OCI-LY1 (cell line): ENCODE results near the gene SNPH.

Experiments used
- H2AFZ ChIP-seq: fragments of 200-600 bp; sonication (generic), shearing (Covaris generic); 2 replicates; pipeline ENCODE4 v1.6.0; 2014; ENCODE audit warnings: antibody characterized with exemption, mild to moderate bottlenecking, low read length
- H3F3A ChIP-seq: fragments of 200-600 bp; sonication (generic), shearing (Covaris generic); 2 replicates; pipeline ENCODE4 v1.6.0; 2014; ENCODE audit warnings: mild to moderate bottlenecking, antibody characterized with exemption, low read length, moderate library complexity; ENCODE audit not compliant: insufficient read depth
- H3K27ac ChIP-seq: fragments of 200-600 bp; sonication (generic); 2 replicates; pipeline ENCODE4 v1.5.1; 2014; ENCODE audit warnings: low read length, mixed run types, mild to moderate bottlenecking, low read depth; ENCODE audit not compliant: poor library complexity, severe bottlenecking
- H3K27me3 ChIP-seq: fragments of 200-600 bp; sonication (generic); 2 replicates; pipeline ENCODE4 v1.6.0; 2014; ENCODE audit warnings: antibody characterized with exemption, mild to moderate bottlenecking, low read length, moderate library complexity; ENCODE audit not compliant: insufficient read depth
- H3K36me3 ChIP-seq: fragments of 200-600 bp; sonication (generic); 2 replicates; pipeline ENCODE4 v1.6.1; 2014; ENCODE audit warnings: mild to moderate bottlenecking, antibody characterized with exemption, low read length, moderate library complexity, mixed read lengths; ENCODE audit not compliant: insufficient read depth
- H3K4me1 ChIP-seq: fragments of 200-600 bp; sonication (generic); 2 replicates; pipeline ENCODE4 v1.5.1; 2014; ENCODE audit warnings: mild to moderate bottlenecking, low read length, moderate library complexity; ENCODE audit not compliant: insufficient read depth, severe bottlenecking
- H3K4me2 ChIP-seq: fragments of 200-600 bp; sonication (generic), shearing (Covaris generic); 2 replicates; pipeline ENCODE4 v1.6.1; 2014; ENCODE audit warnings: low read length
- H3K4me3 ChIP-seq: fragments of 200-600 bp; sonication (generic); 2 replicates; pipeline ENCODE4 v1.5.1; 2014; ENCODE audit warnings: low read length, low read depth, mild to moderate bottlenecking, mixed read lengths; ENCODE audit not compliant: poor library complexity, severe bottlenecking
- H3K79me2 ChIP-seq: fragments of 200-600 bp; shearing (Covaris generic); 2 replicates; pipeline ENCODE4 v1.6.1; 2016; ENCODE audit warnings: mixed run types, low read length, mixed read lengths; ENCODE audit not compliant: insufficient read depth
- H3K9ac ChIP-seq: fragments of 200-600 bp; sonication (generic), shearing (Covaris generic); 2 replicates; pipeline ENCODE4 v1.6.1; 2014; ENCODE audit warnings: mild to moderate bottlenecking, low read length, mixed read lengths
- H3K9me2 ChIP-seq: fragments of 200-600 bp; sonication (generic), shearing (Covaris generic); 2 replicates; pipeline ENCODE4 v1.6.1; 2014; ENCODE audit warnings: low read depth, mild to moderate bottlenecking, low read length, mixed read lengths
- H3K9me3 ChIP-seq: fragments of 200-600 bp; shearing (Covaris generic); 2 replicates; pipeline ENCODE4 v1.6.1; 2014; ENCODE audit warnings: low read length, mixed read lengths
- H4K20me1 ChIP-seq: fragments of 200-600 bp; sonication (generic), shearing (Covaris generic); 2 replicates; pipeline ENCODE4 v1.6.0; 2016; ENCODE audit warnings: mild to moderate bottlenecking, low read length; ENCODE audit not compliant: insufficient read depth
- EZH2 ChIP-seq: fragments of 200-600 bp; sonication (generic), shearing (Covaris generic); IDR thresholded peaks from 2 replicates; pipeline ENCODE4 v1.8.0; 2017; ENCODE audit warnings: borderline replicate concordance, mixed run types, mild to moderate bottlenecking, antibody characterized with exemption, low read length, moderate library complexity, mixed read lengths
- TF ChIP-seq, protein P1 (sequence below): fragments of 200-600 bp; sonication (generic), shearing (Covaris generic); IDR thresholded peaks from 2 replicates; pipeline ENCODE4 v1.5.1; 2017; ENCODE audit warnings: mild to moderate bottlenecking, antibody characterized with exemption, low read length, moderate library complexity, mixed read lengths

The SNPH gene

DNA sequence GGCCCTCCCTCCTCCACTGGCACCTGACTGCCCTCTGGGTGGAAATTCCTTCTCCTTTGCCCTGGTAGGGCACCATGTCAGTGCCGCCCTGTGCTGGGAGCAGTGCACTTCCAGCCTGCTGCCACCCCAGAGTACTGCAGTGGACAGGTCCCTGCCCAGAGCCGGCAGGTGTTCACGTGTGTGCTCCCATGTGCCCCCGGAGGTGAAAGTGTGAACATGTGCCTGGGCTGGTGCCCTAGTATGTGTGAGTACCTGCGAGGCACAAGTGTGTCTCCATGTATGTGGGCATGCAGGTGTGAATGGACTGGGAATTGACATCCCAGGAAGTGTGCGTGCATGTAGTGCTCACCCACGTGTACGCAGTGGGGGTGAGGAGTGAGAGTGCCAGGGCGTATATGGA, 33.4 kb downstream of the SNPH start:
- Histone ChIP-seq H3K4me2 (no peak overlapping the region), H3K36me3 (no peaks in the 10 kb centered on the region), H3K79me2 (no peaks in the 10 kb centered on the region), H3K27me3 (no peaks in the 10 kb centered on the region), H4K20me1 (no peaks in the 10 kb centered on the region), H3K9me2 (no peaks in the 10 kb centered on the region), H3K4me3 (no peak overlapping the region), H3K4me1 (no peaks in the 10 kb centered on the region), H3K27ac (no peak overlapping the region), H3F3A (no peaks in the 10 kb centered on the region), H2AFZ (no peak overlapping the region), H3K9me3 (no peaks in the 10 kb centered on the region), H3K9ac (no peak overlapping the region)
- TF ChIP-seq EZH2 = no peak
- TF ChIP-seq, protein P1, sequence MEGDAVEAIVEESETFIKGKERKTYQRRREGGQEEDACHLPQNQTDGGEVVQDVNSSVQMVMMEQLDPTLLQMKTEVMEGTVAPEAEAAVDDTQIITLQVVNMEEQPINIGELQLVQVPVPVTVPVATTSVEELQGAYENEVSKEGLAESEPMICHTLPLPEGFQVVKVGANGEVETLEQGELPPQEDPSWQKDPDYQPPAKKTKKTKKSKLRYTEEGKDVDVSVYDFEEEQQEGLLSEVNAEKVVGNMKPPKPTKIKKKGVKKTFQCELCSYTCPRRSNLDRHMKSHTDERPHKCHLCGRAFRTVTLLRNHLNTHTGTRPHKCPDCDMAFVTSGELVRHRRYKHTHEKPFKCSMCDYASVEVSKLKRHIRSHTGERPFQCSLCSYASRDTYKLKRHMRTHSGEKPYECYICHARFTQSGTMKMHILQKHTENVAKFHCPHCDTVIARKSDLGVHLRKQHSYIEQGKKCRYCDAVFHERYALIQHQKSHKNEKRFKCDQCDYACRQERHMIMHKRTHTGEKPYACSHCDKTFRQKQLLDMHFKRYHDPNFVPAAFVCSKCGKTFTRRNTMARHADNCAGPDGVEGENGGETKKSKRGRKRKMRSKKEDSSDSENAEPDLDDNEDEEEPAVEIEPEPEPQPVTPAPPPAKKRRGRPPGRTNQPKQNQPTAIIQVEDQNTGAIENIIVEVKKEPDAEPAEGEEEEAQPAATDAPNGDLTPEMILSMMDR = peak; percentile 31; the same call in 1 of the 2 replicates

DNA sequence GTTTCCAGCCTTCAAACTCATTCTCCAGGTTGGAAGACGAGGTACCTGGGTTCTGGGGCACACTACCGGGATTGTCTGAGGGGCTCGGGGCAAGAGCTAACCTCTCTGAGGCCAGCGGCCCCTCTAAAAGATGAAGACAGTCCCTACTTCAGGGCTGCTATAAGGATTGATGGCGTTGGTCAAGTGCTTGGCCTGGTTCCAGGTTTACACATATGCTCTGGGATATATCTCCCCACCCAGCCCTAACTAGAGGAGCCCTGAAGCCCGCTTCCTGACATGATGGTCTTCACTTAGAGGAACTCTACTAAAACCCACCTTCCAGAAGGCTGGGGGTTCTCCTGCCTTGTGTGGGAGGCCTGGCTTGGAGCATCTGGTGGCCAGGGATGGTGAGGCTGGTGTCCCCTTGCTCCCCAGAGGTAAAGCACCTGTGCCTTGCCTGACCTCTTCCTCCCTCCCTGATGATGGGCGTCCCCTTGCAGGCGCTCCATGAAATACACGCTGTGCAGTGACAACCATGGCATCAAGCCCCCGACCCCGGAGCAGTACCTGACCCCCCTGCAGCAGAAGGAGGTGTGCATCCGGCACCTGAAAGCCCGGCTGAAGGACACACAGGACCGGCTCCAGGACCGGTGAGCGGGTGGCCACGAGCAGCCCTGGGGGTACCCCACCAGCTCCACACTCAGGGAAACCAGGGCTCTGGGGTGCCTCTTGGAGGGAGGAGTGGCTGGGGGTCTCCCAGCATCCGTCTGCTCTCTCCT, 34.2 kb downstream of the SNPH start:
- no peaks in the 10 kb centered on the region for H3K79me2 ChIP-seq
- no peaks in the 10 kb centered on the region for H3K36me3 ChIP-seq
- no peak overlapping the region for H2AFZ ChIP-seq
- TF ChIP-seq, protein P1 = no peak
- TF ChIP-seq EZH2 = no peak
- H3F3A ChIP-seq = no peaks in the 10 kb centered on the region
- H3K27ac ChIP-seq = no peak overlapping the region
- H3K27me3 ChIP-seq = no peaks in the 10 kb centered on the region
- H3K9me2 ChIP-seq = no peaks in the 10 kb centered on the region
- no peak overlapping the region for H3K9ac ChIP-seq
- H3K4me1 ChIP-seq = no peaks in the 10 kb centered on the region
- H3K4me2 ChIP-seq = no peak overlapping the region
- no peaks in the 10 kb centered on the region for H3K9me3 ChIP-seq
- H4K20me1 ChIP-seq = no peaks in the 10 kb centered on the region
- H3K4me3 ChIP-seq = no peak overlapping the region

DNA sequence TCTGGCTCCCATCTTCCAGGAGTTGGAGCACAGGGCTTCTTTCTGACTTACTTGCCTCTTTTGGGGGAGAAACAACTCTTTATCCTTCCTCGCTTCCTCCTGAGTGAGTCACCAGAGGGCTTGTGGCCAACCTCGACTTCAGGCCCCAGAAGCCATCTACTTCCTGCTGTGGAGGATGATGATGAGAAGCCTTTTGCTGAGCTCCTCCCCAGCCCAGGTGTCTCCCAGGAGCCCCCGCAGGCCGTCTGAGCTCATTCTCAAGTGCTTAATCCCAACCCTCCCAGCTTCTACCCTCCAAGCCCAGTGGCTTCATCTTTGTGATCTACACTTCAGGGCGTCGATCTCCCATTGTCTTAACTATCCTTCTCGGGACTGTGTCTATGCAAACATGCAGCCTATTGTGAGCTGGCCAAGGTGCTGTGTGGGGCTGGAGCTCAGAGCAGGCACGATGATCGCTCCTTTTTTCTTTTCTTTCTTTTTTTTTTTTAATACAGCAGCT, 35.0 kb downstream of the SNPH start:
- H3K9ac ChIP-seq = no peak overlapping the region
- no peak overlapping the region for H3K4me3 ChIP-seq
- no peak overlapping the region for H2AFZ ChIP-seq
- no peaks in the 10 kb centered on the region for H3K4me1 ChIP-seq
- no peak overlapping the region for H3K27ac ChIP-seq
- H3K9me3 ChIP-seq = no peaks in the 10 kb centered on the region
- H3F3A ChIP-seq = no peaks in the 10 kb centered on the region
- TF ChIP-seq EZH2 = no peak
- TF ChIP-seq, protein P1 = no peak
- no peaks in the 10 kb centered on the region for H3K36me3 ChIP-seq
- no peak overlapping the region for H3K4me2 ChIP-seq
- H3K27me3 ChIP-seq = no peaks in the 10 kb centered on the region
- H3K9me2 ChIP-seq = no peaks in the 10 kb centered on the region
- H4K20me1 ChIP-seq = no peaks in the 10 kb centered on the region
- no peaks in the 10 kb centered on the region for H3K79me2 ChIP-seq
